Measurements from ENCODE around the gene LST1.

Gene LST1

GRCh38 chr6:31559958-31560696 lies 25.9 kb upstream of the LST1 start:
- no peak for DNase-seq (ENCODE audit: low spot score)

- no peak for DNase-seq (ENCODE audit: low spot score)
Observed at GRCh38 chr6:31560697-31561058, 25.4 kb upstream of the LST1 start.

GRCh38 chr6:31567531-31568370 lies 18.3 kb upstream of the LST1 start:
- DNase-seq (ENCODE audit: low spot score): no peak

GRCh38 chr6:31568537-31568961 lies 17.5 kb upstream of the LST1 start:
- no peak for DNase-seq (ENCODE audit: low spot score)

- no peak for DNase-seq (ENCODE audit: low spot score)
Observed at GRCh38 chr6:31569861-31570536, 16.1 kb upstream of the LST1 start.

GRCh38 chr6:31572041-31572911 lies 13.8 kb upstream of the LST1 start, which contains the start of gene LTA:
Gene LTA (plus strand): TSS chr6:31572289. CDS start chr6:31572743, 454 bp downstream.
- no peak for DNase-seq (ENCODE audit: low spot score)

GRCh38 chr6:31573239-31574105 lies 12.6 kb upstream of the LST1 start:
- no peak for DNase-seq (ENCODE audit: low spot score)

GRCh38 chr6:31574106-31575061 lies 11.7 kb upstream of the LST1 start:
- no peak for DNase-seq (ENCODE audit: low spot score)

GRCh38 chr6:31575335-31575901 lies 10.7 kb upstream of the LST1 start, which contains the start of gene TNF:
Gene TNF (plus strand): TSS chr6:31575565. CDS start chr6:31575742, 177 bp downstream.
- no peak for DNase-seq (ENCODE audit: low spot score)

GRCh38 chr6:31575952-31576685 lies 10.0 kb upstream of the LST1 start:
- DNase-seq (ENCODE audit: low spot score): no peak

- no peak for DNase-seq (ENCODE audit: low spot score)
Observed at GRCh38 chr6:31576897-31577578, 9.0 kb upstream of the LST1 start.

- DNase-seq (ENCODE audit: low spot score): no peak
Observed at GRCh38 chr6:31577579-31577966, 8.5 kb upstream of the LST1 start.

GRCh38 chr6:31578184-31579118 lies 7.6 kb upstream of the LST1 start:
- no peak for DNase-seq (ENCODE audit: low spot score)

- DNase-seq (ENCODE audit: low spot score): no peak
Observed at GRCh38 chr6:31579119-31579505, 7.0 kb upstream of the LST1 start.

GRCh38 chr6:31579546-31580437 lies 6.3 kb upstream of the LST1 start:
- DNase-seq (ENCODE audit: low spot score): no peak

- no peak for DNase-seq (ENCODE audit: low spot score)
Observed at GRCh38 chr6:31580438-31580740, 5.7 kb upstream of the LST1 start.
